Epithelial cell of prostate (primary cell): ENCODE results near the gene GIT2.

Experiments used
- DNase-seq: peaks from one replicate; pipeline ENCODE4 v3.0.0-alpha.2; 2011; ENCODE audit warnings: low read depth, low spot score
- H3K27ac ChIP-seq: fragments of 450-650 bp; 2 replicates; pipeline ENCODE4 v1.5.1; 2017; ENCODE audit warnings: mild to moderate bottlenecking

GIT2 gene

GRCh38 chr12:109983432-109984142 is 12.6 kb downstream of the GIT2 start:
- H3K27ac ChIP-seq: no peak overlapping the region
- no peak for DNase-seq

DNA sequence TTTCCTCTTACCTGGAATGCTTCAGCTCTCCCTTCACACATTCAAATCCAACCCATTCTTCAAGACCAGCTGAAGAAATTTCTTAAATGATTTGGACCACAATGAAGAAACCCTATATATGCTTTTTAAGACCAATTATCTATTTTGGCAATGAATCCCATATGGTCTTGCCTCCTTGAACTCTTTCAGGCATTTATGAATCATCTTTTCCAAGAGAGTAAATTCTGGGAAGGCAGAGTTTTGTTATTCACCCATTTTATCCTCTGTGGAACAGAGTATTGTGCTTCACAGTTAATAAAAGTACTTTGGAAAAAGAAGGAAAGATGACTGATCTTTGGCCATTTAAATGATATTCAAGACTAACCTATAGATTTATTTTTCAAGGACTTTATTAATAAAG is 14.0 kb downstream of the GIT2 start:
- H3K27ac ChIP-seq: no peak overlapping the region

GRCh38 chr12:109981311-109981710 is 14.9 kb downstream of the GIT2 start:
- no peak overlapping the region for H3K27ac ChIP-seq
- DNase-seq: no peak

More for the DNA sequence above, 14.0 kb downstream of the GIT2 start:
- DNase-seq: no peak

- H3K27ac ChIP-seq: no peak overlapping the region
- DNase-seq: no peak
These were observed 23.3 kb downstream of the GIT2 start for GRCh38 chr12:109972821-109973220.

- H3K27ac ChIP-seq: no peak overlapping the region
- no peak for DNase-seq
These were observed 27.4 kb downstream of the GIT2 start for GRCh38 chr12:109968801-109969200.

GRCh38 chr12:109968032-109968420 is 28.1 kb downstream of the GIT2 start:
- H3K27ac ChIP-seq: no peak overlapping the region
- no peak for DNase-seq

- H3K27ac ChIP-seq: no peak overlapping the region
- DNase-seq: no peak
These were observed 28.7 kb downstream of the GIT2 start for GRCh38 chr12:109967383-109968031.

DNA sequence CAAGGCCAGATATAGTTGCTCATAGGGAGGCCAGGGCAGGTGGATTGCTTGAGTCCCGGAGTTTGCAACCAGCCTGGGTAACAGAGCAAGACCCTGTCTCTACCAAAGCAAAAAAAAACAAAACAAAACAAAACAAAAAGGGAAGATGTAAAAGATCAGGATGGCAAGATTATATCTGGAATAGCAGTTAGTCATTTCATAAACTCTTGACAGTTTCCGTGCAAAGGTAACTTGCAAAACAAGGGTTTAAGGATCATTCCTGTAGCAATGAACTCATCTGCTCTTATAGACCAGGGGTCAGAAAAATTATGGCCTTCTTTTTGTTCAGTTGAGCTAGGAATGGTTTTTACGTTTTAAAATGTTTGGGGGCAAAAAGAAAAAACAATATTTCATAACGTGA is 29.6 kb downstream of the GIT2 start:
- H3K27ac ChIP-seq: no peak overlapping the region
- no peak for DNase-seq

GRCh38 chr12:109963743-109964429 is 32.3 kb downstream of the GIT2 start:
- no peak overlapping the region for H3K27ac ChIP-seq
- DNase-seq: no peak

- DNase-seq: no peak
- no peak overlapping the region for H3K27ac ChIP-seq
These were observed 32.8 kb downstream of the GIT2 start for GRCh38 chr12:109963330-109963729.

DNA sequence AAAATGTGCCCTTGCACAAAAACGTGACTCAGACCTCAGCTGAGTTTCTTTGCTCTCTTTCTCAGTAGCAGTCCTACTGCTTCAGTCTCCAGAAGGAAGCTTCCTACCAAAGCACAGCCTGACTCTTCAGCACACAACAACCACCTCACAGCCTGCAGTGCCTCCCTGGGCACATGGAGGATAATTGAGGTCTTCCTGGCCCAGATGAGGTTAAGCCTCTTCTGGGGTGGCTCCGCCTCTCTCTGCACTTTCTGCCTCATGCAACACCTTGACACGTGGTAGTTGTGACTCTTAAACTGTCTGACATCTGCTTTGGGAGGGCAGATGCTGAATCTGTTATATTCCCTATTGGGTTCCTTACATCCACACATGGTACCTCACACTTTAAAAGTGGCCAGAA is 33.8 kb downstream of the GIT2 start:
- no peak overlapping the region for H3K27ac ChIP-seq
- DNase-seq: no peak

- DNase-seq: no peak
- no peak overlapping the region for H3K27ac ChIP-seq
These were observed 34.6 kb downstream of the GIT2 start for GRCh38 chr12:109961612-109962011.

GRCh38 chr12:109961201-109961600 is 35.0 kb downstream of the GIT2 start:
- DNase-seq: no peak

DNA sequence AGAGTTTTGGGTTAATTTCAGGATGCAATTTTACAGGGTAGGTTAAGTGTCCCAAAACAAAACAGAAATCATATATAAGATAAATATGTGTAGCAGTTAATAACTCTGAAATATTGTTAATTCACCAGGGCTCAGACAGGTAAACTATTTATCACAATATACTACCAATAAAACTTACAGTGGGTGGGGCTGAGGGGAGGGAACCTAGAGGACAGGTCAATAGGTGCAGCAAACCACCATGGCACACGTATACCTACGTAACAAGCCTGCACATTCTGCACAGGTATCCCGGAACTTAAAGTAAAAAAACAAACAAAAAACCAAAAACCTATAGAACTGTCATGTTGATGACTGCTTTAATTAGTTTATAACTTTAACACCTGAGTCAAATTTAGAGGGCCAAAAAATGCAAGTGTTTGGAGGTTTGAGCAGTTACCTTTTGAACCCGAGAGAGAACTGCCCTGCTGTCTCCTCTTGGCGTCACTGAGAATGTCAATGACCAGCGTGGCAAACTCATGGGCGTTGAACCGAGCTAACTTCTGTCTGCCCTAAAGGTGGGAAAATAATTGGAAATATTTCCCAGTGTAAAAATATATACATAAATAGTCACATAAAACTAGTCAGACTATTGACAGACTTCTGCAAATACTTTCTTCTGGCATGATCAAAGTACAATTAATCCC is 36.6 kb downstream of the GIT2 start:
- DNase-seq: no peak

More at GRCh38 chr12:109961201-109961600, 35.0 kb downstream of the GIT2 start:
- H3K27ac ChIP-seq: no peak overlapping the region

DNA sequence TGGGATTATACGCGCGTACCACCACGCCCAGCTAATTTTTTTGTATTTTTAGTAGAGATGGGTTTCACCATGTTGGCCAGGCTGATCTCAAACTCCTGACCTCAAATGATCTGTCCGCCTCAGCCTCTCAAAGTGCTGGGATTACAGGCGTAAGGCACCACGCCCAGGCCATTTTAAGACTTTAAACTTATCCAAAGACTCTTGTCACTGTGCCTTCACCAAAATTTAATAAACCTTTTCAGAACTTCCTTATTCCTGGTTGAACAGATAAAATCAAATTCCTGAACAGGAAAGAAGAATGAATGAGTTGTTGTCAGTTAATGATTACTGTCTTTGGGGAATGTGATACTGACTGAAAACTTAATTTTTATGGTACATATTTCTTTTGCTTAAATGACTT is 37.8 kb downstream of the GIT2 start:
- no peak for DNase-seq
- no peak overlapping the region for H3K27ac ChIP-seq

More for the DNA sequence above, 36.6 kb downstream of the GIT2 start:
- no peak overlapping the region for H3K27ac ChIP-seq

- DNase-seq: no peak
- no peak overlapping the region for H3K27ac ChIP-seq
These were observed 42.5 kb downstream of the GIT2 start for GRCh38 chr12:109953656-109954055.

GRCh38 chr12:109952873-109953272 is 43.3 kb downstream of the GIT2 start:
- no peak overlapping the region for H3K27ac ChIP-seq
- DNase-seq: no peak

DNA sequence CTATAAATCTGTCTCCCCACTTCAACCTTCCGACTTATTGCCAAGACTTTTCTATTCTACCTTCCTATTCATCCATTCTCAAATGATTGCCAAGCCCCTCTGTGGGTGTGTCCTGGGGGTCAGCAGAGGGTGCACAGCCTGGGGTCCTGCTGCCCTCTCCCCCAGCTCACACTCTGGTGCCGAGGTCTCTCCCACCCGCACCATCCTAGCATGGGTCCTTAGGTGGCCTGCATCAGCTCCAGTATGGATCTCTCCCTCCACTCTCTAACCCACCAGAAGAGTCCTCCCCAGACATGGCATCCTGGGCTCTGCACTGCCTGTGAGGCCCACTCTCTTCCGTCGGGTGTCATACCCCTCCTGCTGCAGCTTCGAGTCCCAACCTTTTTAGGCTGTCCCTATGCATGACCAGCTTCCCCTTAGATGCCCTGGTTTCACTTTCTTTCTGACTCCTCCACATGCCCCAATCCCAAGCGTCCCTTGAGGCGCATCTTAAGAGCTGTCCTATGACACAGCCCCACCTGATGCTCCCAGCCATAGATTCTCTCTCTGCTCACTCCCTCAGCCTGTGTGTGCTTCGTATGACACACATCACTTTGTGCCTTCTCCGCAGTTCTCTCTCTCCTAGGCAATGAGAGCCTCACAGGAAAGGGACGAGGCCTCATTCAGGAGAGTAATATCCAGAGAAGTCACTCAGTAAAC is 43.9 kb downstream of the GIT2 start:
- peak overlapping the region; percentile 39 for H3K27ac ChIP-seq
- no peak for DNase-seq

- DNase-seq: no peak
- peak overlapping the region; percentile 39 for H3K27ac ChIP-seq
These were observed 44.4 kb downstream of the GIT2 start for GRCh38 chr12:109951751-109952150.

DNA sequence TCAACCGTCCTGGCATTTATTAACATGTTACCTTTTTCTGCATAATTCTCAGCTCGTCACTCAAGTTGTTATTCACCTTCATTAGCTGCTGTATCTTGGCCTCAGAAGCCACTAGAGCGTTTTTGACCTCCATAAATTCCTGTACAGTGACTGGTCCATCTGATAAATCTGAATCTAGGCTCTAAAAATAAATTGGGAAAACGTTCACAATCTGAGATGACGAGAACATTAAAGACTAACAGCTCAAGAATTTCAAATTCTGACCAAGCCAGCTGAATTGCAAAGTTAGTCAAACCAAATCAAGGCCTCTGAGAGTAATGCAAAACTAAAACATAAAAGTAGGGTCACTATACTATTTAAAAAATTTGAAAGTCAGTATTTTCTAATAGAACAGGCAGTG is 45.0 kb downstream of the GIT2 start:
- no peak for DNase-seq
- H3K27ac ChIP-seq: peak overlapping the region; percentile 39
